ENCODE results near the gene PDLIM7. TPM values are rescaled to one million over a fixed set of nuclear protein-coding genes. Genes with fewer than 3 reads are reported as not detected.

The PDLIM7 gene, protein sequence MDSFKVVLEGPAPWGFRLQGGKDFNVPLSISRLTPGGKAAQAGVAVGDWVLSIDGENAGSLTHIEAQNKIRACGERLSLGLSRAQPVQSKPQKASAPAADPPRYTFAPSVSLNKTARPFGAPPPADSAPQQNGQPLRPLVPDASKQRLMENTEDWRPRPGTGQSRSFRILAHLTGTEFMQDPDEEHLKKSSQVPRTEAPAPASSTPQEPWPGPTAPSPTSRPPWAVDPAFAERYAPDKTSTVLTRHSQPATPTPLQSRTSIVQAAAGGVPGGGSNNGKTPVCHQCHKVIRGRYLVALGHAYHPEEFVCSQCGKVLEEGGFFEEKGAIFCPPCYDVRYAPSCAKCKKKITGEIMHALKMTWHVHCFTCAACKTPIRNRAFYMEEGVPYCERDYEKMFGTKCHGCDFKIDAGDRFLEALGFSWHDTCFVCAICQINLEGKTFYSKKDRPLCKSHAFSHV
- 82.6 and 90.2 TPM in 2 replicates for total RNA-seq

GRCh38 chr5:177497292-177498012, at the start of gene PDLIM7:
Gene PDLIM7, minus strand, starts transcription at chr5:177497604. Its CDS starts 1,092 bp downstream, at chr5:177496512.

GRCh38 chr5:177516601-177517568, 19.5 kb upstream of the PDLIM7 start, which contains the start of gene DDX41:
Gene DDX41, minus strand, starts transcription at chr5:177516961. Its CDS starts 16 bp downstream, at chr5:177516945.

GRCh38 chr5:177509381-177509951, 12.1 kb upstream of the PDLIM7 start, which contains the start of gene DOK3:
Gene DOK3, minus strand, starts transcription at chr5:177509826. Its CDS starts 286 bp downstream, at chr5:177509540.

DNA sequence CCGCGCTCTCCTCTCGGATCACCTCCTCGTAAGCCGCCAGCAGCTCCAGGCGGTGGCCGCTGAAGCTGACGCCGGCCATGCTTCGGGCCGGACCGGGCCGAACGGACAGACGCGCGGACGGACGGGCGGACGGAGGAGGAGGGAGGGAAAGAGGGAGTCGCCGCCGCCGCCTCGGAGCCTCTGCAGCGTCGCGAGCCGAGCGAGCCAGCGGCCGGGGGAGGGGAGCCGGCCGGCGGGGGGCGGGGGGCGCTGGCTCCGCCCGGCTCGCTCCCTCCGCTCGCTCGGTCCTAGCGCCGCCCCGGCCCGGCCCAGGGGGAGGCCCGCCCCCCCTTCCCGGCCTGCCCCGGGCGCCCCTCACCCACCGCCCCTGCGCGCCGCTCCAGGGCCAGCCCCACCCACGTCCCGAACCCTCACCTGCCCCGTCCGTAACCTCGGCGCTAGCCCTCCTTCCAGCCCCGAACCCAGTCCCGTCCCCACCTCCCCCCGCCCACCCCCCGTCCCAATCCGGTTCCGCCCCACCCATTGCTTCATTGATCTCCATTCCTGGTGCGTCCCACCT, 23.9 kb downstream of the PDLIM7 start, which contains the start of gene DBN1:
Gene DBN1 (minus strand): TSS at position 192 of the 559 bp plus-strand sequence. CDS start 113 bp downstream, at position 79.

GRCh38 chr5:177446200-177447065, 51.0 kb downstream of the PDLIM7 start, which contains the start of gene PRR7:
Gene PRR7, plus strand, starts transcription at chr5:177446814. Its CDS starts 8,254 bp downstream, at chr5:177455068.

Other genes with a start within 250 kb of the PDLIM7 start
- gene RAB24, start 193.9 kb downstream of the PDLIM7 start, total RNA-seq: 11.1 and 11.8 TPM in 2 replicates
- 217 TPM in 2 replicates for gene PRELID1, start 193.8 kb downstream of the PDLIM7 start, total RNA-seq
- 14.4 and 22.3 TPM in 2 replicates for gene MXD3, start 185.7 kb downstream of the PDLIM7 start, total RNA-seq
- 255 and 380 TPM in 2 replicates for gene LMAN2, start 145.9 kb downstream of the PDLIM7 start, total RNA-seq
- gene RGS14, start 139.7 kb downstream of the PDLIM7 start, total RNA-seq: 7.4 and 10.3 TPM in 2 replicates
- gene SLC34A1, start 113.2 kb downstream of the PDLIM7 start, total RNA-seq: not detected in 2 replicates
- gene PFN3, start 96.9 kb downstream of the PDLIM7 start, total RNA-seq: not detected in 2 replicates
- gene F12, start 88.0 kb downstream of the PDLIM7 start, total RNA-seq: 1.7 and 1.9 TPM in 2 replicates
- gene GRK6, start 70.9 kb downstream of the PDLIM7 start, total RNA-seq: 30.7 and 38.6 TPM in 2 replicates
- 8.9 and 11.9 TPM in 2 replicates for gene PRR7, start 50.8 kb downstream of the PDLIM7 start, total RNA-seq
- gene DBN1, start 24.0 kb downstream of the PDLIM7 start, total RNA-seq: 204 and 221 TPM in 2 replicates
- 0.86 and 2.8 TPM in 2 replicates for gene DOK3, start 12.2 kb upstream of the PDLIM7 start, total RNA-seq
- 72.4 and 90.8 TPM in 2 replicates for gene DDX41, start 19.4 kb upstream of the PDLIM7 start, total RNA-seq
- gene FAM193B, start 57.0 kb upstream of the PDLIM7 start, total RNA-seq: 21.1 and 30.5 TPM in 2 replicates
- 120 and 127 TPM in 2 replicates for gene TMED9, start 94.6 kb upstream of the PDLIM7 start, total RNA-seq
- gene B4GALT7, start 102.5 kb upstream of the PDLIM7 start, total RNA-seq: 23.3 and 27.5 TPM in 2 replicates